ENCODE measurements around the gene ALDH1L1.

DNA sequence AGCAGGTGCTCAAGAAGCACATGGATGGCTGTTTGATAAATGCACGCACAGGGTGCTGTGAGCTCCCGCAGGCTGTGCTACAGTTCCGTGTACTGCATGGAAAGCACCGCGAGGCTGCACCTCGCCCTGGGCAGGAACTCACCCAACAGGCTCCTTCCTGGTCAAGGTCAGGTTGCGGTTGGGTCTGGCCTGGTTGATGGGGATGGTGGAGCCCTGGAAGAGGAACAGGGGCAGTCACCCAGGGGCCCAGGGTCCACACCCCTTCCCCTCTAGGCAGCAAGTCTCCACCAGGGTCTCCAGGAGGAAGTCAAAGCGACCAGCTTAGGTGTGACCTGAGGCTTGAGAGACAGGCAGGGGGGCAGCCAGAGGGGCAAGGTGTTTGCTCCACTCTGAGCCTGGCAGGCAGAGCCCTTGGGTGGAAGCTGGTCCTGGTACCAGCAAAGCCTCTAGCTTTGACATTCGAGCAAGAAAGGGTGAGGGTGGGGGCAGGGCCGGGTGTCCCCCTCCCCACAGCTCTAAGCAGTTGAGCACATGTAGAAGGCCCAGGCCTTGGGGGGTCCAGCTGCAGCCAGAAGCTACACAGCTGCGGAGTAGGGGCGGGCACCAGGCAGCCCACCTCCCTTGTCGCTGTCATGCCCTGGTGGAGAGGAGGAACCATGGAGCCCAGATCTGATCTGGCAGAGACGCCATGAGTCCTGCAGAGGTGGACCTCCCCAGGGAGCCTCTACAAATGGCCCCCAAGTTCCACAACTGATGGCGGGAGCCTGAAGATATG lies 50.1 kb downstream of the ALDH1L1 start:
- TF ChIP-seq, protein P1, sequence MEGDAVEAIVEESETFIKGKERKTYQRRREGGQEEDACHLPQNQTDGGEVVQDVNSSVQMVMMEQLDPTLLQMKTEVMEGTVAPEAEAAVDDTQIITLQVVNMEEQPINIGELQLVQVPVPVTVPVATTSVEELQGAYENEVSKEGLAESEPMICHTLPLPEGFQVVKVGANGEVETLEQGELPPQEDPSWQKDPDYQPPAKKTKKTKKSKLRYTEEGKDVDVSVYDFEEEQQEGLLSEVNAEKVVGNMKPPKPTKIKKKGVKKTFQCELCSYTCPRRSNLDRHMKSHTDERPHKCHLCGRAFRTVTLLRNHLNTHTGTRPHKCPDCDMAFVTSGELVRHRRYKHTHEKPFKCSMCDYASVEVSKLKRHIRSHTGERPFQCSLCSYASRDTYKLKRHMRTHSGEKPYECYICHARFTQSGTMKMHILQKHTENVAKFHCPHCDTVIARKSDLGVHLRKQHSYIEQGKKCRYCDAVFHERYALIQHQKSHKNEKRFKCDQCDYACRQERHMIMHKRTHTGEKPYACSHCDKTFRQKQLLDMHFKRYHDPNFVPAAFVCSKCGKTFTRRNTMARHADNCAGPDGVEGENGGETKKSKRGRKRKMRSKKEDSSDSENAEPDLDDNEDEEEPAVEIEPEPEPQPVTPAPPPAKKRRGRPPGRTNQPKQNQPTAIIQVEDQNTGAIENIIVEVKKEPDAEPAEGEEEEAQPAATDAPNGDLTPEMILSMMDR (IDR thresholded peaks at IDR 0.05) = no peak
- TF ChIP-seq ZNF138 (CRISPR knock-in tag; conservative IDR thresholded peaks at IDR 0.05) = no peak
- TF ChIP-seq, protein P2, sequence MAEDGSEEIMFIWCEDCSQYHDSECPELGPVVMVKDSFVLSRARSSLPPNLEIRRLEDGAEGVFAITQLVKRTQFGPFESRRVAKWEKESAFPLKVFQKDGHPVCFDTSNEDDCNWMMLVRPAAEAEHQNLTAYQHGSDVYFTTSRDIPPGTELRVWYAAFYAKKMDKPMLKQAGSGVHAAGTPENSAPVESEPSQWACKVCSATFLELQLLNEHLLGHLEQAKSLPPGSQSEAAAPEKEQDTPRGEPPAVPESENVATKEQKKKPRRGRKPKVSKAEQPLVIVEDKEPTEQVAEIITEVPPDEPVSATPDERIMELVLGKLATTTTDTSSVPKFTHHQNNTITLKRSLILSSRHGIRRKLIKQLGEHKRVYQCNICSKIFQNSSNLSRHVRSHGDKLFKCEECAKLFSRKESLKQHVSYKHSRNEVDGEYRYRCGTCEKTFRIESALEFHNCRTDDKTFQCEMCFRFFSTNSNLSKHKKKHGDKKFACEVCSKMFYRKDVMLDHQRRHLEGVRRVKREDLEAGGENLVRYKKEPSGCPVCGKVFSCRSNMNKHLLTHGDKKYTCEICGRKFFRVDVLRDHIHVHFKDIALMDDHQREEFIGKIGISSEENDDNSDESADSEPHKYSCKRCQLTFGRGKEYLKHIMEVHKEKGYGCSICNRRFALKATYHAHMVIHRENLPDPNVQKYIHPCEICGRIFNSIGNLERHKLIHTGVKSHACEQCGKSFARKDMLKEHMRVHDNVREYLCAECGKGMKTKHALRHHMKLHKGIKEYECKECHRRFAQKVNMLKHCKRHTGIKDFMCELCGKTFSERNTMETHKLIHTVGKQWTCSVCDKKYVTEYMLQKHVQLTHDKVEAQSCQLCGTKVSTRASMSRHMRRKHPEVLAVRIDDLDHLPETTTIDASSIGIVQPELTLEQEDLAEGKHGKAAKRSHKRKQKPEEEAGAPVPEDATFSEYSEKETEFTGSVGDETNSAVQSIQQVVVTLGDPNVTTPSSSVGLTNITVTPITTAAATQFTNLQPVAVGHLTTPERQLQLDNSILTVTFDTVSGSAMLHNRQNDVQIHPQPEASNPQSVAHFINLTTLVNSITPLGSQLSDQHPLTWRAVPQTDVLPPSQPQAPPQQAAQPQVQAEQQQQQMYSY (CRISPR knock-in tag; IDR thresholded peaks at IDR 0.05) = no peak
- TF ChIP-seq, protein P3, sequence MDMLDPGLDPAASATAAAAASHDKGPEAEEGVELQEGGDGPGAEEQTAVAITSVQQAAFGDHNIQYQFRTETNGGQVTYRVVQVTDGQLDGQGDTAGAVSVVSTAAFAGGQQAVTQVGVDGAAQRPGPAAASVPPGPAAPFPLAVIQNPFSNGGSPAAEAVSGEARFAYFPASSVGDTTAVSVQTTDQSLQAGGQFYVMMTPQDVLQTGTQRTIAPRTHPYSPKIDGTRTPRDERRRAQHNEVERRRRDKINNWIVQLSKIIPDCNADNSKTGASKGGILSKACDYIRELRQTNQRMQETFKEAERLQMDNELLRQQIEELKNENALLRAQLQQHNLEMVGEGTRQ (CRISPR knock-in tag; IDR thresholded peaks at IDR 0.05) = no peak
